HG03521 (cell line): ENCODE data around the gene CYP3A5.
"Not testable (repeated sequence)": the region's sequence is repeated elsewhere in the genome, so short reads cannot be mapped to it uniquely, and the experiment has no call there.

ENCODE experiments used
- ATAC-seq: cut with Tn5 transposase; IDR thresholded peaks from one replicate; pipeline ENCODE4 v1.9.1; 2021; ENCODE audit warnings: mild to moderate bottlenecking, moderate library complexity; ENCODE audit not compliant: unreplicated experiment

Gene CYP3A5

DNA sequence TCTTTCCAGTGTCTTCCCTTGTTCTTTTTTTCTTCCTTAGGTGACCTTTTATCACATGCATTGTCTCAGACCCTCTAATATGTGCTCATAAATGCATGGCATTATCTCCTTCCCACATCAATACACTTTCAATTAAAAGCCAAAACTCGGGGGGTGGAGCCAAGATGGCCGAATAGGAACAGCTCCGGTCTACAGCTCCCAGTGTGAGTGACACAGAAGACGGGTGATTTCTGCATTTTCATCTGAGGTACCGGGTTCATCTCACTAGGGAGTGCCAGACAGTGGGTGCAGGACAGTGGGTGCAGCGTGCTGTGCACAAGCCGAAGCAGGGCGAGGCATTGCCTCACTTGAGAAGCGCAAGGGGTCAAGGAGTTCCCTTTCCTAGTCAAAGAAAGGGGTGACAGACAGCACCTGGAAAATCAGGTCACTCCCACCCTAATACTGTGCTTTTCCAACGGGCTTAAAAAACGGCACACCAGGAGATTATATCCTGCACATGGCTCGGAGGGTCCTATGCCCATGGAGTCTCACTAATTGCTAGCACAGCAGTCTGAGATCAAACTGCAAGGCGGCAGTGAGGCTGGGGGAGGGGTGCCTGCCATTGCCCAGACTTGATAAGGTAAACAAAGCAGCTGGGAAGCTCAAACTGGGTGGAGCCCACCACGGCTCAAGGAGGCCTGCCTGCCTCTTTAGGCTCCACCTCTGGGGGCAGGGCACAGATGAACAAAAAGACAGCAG lies 6.2 kb upstream of the CYP3A5 start:
- ATAC-seq = not testable (repeated sequence)

DNA sequence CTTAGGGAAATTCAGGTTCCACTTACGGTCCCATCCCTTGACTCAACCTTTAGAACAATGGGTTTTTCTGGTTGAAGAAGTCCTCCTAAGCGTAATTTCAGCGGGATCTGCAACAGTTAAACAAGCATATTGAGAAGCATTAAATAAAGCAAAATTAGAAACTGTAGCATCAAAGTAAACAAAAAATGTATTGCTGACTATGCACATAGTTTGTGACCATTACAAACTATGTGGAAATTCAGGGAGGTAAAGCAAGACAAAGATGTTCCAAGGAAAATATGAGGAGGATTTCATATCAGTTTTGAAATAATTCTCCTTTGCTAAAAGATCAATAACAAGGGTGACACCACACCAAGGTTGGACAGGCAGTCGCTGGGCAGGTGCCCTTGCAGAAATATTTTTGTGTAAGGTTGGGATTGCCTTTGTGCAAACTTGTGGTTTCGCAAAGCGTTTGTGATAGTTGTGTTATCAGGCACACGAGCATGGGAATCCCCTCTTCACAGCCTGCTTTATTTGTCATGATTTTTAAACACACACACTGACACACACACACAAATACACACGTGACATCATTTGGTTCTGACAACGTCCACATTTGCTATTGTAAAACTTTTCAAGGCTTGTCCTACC lies 5.4 kb upstream of the CYP3A5 start:
- ATAC-seq = no peak

DNA sequence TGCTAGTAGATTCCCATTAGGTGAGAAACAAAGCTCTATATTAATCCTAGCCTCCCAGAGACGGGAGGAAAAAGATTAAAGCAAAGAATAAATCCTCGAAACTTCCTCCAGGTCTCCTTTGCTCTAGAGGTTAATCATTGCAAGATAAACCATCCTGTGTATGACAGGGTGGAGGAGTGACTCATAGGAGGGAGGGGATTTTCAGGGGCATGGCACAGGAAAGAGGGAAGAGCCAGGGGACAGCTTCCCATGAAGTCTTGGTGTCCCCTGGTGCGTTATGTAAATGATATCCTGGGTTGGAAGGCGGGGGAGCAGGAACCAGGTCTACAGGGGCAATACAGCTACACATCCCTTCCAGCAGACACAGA lies 780 bp downstream of the CYP3A5 start:
- ATAC-seq = no peak

DNA sequence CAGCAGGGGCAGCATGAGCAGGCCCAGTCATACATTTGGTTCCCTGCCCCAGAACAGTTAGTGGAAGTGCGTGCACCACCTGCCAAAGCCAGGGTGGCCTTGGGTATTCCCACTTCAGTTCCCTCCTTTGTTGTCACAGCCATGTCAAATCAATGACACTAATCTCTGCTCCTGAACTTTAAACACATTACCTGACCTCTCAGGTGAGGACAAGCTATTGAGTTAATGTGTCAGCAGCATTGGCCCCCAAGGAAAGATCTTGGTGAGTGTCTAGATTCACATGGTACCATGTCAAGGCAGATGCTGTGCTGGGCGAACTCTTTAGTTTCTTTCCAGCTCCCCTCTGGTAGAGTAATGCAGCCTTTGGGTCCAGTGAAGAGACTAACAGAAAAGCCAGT lies 2.1 kb downstream of the CYP3A5 start:
- ATAC-seq = no peak

DNA sequence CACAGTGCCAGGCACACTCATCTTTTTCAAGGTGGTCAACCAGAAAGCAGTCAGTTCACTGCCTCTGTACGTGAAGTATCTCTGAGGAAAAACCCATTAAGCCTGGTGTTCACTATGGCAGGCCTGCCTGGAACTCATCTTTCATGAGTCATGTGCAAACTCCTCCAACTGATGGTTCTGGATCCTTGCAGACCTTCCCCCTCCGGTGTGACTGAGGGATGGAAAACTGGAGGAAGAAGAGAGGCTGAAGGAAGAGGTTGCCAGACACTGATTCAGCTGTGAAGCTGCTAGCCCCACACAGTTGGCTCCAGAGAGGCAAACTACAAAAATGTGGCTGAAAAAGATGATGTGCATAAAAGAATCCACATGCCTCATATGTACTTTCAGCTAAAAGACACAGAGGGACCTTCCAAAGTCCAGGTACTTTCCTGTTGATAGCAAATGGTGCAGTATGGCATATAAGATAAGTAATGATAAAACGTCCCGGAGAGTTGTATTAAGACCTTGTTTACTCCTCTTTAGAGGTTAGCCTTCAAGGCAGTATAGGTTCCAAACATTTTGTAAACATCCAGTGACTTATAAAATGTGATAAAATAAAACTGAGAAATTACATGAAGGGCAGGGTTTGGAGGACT lies 2.7 kb downstream of the CYP3A5 start:
- no peak for ATAC-seq

DNA sequence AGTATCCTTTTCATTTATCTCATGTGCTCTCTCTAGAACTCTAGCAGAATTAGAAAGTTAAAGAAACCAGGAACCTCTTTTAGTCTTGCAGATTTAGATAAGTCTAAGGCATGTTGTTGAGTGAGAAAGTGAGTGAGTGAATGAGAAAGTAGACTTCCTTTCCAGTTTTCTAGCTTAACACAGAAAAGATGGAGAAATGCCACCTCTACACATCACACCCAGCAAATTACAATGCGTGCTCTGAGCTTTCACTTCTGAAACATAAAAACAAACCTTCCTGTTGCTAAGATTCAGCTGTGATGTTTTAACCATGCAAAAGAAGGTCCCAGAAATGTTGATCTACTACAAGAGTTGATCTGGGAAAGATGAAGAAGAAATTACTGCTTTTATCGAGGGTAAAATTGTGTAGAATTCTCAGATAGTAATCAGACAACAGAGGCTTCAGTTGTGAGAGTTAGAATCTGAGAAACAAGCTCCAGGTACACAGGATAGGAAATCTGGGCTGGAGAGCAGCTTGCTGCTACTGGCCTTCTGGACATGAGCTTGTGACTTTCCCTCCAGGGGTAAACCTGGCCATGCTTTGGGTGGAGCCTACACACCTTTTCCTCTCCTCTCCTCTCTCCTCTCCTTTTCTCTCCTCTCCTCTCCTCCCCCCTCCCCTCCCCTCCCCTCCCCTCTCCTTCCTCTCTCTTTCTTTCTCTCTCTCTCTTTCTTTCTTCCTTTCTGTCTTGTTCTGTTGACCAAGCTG lies 4.6 kb downstream of the CYP3A5 start:
- ATAC-seq = no peak

DNA sequence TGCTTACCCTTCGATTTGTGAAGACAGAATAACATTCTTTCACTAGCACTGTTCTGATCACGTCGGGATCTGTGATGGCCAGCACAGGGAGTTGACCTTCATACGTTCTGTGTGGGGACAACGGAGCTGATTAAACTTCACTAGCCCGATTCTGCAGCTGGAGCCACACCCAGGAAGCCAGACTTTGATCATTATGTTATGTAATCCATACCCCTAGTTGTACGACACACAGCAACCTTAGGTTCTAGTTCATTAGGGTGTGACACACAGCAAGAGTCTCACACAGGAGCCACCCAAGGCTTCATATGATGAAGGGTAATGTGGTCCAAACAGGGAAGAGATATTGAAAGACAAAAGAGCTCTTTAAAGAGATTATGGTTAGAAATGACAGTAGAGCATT lies 7.2 kb downstream of the CYP3A5 start:
- no peak for ATAC-seq

DNA sequence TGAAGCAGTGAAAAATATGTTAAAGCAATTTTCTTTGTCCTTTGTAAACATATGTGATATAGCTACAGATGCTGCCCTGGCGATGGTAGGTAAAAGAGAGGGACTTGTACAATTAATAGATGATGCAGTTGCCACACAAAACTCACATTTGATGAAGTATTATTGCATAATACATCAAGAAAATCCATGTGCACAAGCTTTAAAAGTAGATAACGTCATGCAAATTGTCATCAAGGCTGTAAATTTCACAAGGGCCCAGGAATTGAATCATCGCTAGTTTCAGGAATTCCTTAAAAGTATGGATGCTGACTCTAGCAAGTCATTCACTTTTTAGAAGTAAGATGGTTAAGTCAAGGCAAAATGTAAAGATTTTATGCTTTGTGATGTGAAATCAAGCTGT lies 10.0 kb downstream of the CYP3A5 start:
- ATAC-seq = no peak

DNA sequence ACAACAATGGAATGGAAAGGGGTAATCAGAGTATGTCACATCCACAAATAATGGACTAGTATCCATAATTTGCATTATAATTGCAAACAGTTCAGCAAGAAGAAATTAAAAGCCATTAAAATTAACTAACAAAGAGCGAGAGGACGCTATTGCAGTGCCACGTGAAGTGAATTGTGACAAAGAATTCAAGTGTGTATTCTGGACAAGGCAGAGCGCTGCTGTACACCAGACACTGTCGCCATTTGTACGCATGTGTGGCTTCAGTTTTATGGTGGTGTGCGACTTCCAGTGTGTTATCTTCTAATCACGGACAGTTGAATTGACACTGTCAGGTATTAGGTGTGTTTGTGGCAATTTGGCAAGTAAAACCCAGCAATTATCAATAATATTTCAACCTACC lies 11.3 kb downstream of the CYP3A5 start:
- no peak for ATAC-seq

DNA sequence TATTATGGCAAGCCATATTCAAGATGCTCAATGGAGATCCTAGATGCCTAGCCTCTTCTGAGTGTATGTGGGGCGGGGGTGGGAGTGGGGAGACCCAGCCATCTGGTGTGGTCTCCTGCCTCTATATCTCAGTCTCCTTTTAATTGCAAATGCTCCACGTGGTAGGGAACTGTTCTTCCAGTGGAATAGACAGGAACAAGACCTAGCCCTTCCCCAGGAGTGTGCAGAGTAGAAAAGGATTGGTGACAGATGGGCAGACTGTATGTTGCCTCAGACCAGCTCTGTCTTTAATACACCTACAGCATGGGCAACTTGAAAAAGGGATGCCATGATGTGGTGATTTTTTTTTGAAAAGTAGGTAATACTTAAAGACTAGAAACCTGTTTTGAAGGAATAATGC lies 12.6 kb downstream of the CYP3A5 start:
- ATAC-seq = no peak

DNA sequence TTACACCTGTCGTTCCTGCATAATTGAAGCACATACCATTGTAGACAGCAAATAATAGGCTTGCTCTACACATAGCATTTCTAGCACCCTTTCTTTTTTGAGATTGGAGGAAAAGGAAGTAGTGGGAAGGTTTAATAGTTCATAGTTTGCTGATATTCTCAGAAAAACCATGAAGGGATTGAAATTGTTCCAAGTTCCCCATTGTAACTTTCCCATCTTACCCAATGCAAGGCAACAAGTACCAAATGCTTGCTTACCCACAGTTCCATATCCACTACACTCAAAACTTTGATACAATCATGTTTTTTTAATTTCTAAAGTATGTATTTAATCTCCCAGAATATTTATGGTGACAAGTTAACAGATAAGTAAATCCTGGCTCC lies 13.8 kb downstream of the CYP3A5 start:
- no peak for ATAC-seq

DNA sequence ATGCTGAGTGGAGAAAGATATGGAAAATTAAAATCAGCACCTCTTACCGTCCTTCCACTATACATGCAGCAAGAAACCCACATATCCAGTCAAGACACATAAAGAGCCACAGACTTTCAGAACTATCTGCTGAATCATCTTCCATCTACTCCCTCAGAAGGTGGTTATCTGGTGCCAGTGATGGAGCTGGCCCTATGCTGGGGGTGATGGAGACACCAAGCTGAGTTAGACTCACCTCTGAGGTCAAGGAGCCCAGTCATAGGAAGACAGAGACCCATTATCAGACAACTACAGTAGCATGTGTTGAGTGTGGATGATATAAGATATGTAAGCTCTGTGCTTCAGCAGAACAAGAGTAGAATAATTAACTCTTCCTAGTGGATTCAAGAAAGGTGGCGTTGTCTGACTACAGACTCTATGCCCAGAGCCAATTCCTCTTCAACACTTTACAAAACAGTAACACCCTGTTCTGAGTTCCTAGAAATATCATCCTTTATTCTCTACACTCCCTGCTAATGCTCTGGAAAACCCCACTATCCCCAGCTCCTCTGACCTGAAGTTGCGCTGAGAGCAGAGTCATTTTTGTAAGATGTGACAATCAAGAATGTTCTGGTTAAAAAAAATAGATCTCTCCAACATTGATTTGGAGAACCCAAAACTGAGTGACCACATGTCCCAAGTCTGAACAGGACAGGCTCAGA lies 14.3 kb downstream of the CYP3A5 start:
- no peak for ATAC-seq

DNA sequence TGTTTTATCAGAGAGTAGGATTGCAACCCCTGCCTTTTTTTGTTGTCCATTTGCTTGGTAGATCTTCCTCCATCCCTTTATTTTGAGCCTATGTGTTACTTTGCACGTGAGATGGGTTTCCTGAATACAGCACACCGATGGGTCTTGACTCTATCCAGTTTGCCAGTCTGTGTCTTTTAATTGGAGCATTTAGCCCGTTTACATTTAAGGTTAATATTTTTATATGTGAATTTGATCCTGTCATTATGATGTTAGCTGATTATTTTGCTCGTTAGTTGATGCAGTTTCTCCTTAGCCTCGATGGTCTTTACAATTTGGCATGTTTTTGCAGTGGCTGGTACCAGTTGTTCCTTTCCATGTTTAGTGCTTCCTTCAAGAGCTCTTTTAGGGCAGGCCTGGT lies 21.9 kb downstream of the CYP3A5 start:
- ATAC-seq = not testable (repeated sequence)

DNA sequence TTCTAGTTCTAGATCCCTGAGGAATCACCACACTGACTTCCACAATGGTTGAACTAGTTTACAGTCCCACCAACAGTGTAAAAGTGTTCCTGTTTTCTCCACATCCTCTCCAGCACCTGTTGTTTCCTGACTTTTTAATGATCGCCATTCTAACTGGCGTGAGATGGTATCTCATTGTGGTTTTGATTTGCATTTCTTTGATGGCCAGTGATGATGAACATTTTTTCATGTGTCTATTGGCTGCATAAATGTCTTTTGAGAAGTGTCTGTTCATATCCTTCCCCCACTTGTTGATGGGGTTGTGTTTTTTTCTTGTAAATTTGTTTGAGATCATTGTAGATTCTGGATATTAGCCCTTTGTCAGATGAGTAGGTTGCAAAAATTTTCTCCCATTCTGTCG lies 25.2 kb downstream of the CYP3A5 start:
- not testable (repeated sequence) for ATAC-seq

DNA sequence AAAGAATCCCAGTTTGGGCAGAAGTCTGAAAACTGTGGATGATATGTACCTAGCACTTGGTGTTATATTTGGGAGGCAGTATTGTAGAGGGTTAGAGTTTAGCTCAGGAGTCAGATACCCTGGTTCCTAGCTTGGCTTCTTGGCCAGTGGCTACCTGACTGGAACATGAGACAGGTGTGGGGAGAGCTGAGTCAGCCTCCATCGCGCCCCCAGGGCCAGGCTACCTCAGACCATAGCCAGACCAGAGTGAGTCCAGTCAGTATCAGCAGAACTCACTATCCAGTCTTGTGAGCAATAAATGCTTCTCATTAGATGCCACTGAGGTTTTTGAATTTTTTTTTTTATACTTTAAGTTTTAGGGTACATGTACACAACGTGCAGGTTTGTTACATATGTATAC lies 26.0 kb downstream of the CYP3A5 start:
- no peak for ATAC-seq

DNA sequence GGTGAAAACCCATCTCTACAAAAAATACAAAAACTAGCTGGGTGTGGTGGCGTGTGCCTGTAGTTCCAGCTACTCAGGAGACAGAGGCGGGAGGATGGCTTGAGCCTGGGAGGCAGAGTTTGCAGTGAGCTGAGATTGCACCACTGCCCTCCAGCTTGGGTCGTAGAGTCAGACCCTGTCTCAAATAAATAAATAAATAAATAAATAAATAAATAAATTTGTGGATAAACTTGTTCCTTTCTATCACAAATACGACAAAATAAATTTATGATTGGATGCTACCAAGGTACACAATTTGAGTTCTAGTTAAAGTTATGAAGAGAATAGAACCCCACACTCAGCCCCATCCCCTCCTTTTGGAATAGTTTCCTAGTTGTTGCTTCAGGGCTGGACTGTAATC lies 26.5 kb downstream of the CYP3A5 start:
- ATAC-seq = not testable (repeated sequence)

DNA sequence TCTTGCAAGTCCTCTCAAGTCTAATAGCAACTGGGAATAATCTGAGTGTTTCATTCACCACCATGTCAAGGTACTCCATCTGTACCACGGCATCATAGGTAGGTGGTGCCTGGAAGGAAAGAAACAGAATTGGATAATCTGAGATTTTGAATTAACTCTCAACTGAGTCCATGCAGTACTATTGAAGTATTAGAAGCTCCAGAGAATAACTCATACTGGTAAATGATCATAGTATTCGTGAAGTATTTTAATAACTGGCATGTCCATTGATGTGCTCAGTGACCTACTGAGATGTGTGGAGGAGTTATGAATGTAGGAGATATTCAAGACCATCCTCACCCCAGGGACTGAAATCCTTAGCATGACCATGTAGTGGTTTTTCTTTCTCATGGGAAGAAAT lies 27.1 kb downstream of the CYP3A5 start:
- ATAC-seq = no peak

DNA sequence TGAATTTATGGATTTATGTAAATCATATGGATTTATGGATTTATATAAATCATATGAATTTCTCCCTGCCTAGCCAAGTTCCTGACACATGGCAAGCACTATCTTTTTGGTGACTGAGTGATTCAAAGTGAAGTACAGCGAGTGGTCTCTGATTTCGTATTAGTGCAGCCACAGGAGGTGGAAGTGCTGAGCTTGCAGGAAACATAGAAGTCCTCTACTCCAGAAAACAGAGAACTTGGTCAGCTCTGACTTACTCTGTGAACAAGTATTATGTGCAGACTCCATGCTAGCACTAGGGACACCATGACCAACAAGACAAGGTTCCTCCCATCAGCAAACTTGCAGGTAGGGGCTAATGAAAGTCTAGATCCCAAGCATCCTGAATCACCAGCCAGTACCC lies 28.5 kb downstream of the CYP3A5 start:
- no peak for ATAC-seq

DNA sequence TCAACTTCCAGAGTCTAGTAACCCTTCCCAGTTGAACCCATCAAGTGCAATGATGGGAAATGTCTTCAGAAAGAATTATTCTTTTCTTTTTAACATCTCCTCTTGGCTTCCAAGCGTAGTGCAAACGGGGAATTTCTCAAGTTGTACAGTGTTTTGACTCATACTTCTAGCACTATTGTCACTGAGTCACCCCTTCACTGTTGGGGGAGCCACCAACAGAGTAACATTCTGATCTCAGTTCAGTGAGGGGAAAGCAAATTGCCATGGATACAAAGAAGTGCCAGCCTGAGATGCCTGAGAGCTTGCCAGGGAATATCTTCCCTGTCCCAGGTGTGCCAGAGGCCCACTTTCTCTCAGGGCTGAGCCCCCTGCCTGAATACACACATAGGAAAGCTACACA lies 31.0 kb downstream of the CYP3A5 start:
- ATAC-seq = no peak

DNA sequence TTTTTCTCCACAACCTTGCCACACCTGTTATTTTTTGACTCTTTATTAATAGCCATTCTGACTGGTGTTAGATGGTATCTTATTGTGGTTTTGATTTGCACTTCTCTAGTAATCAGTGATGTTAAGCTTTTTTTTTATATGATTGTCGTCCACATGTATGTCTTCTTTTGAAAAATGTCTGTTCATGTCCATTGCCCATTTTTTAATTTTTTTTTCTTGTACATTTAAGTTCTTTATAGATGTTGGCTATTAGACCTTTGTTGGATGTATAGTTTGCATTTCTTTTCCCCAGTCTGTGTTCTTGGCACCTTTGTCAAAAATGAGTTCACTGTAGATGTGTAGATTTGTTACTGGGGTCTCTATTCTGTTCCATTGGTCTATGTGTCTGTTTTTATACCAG lies 34.2 kb downstream of the CYP3A5 start:
- ATAC-seq = no peak

DNA sequence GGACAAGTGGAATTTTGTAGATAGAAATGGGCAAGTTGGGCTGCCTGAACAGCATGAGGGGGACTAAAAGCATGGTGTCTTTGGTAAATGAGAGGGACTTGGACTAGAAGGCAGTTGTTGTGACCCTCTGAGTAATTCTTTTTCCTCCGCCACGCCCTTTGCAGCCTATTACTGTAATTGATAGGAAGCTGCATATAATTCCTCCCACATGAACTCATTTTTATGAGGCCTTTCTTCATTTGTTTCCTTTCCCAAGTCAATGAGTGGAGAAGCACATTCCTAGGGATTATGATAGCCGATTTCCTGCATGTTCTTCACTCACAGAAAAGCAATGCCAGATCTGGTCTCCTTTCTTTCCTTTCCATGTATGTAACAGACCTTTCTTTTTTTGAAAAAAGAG lies 35.4 kb downstream of the CYP3A5 start:
- ATAC-seq = no peak
